Neural cell (in vitro differentiated cells): ENCODE data around the gene NRCAM. TPM values are rescaled to one million over a fixed set of nuclear protein-coding genes. Genes with fewer than 3 reads are reported as not detected.

Source experiments
- H2AFZ ChIP-seq: fragments of 200-600, 300-800 bp; sonication (generic), shearing (Covaris generic); 2 replicates; pipeline ENCODE4 v1.6.0; 2014; ENCODE audit warnings: low read depth, mild to moderate bottlenecking, antibody characterized with exemption, low read length, moderate library complexity
- H3F3A ChIP-seq: fragments of 200-600 bp; shearing (Covaris generic); 2 replicates; pipeline ENCODE4 v1.6.1; 2016; ENCODE audit warnings: mild to moderate bottlenecking, moderate library complexity, mixed read lengths, antibody characterized with exemption, low read length; ENCODE audit not compliant: insufficient read depth, poor library complexity, severe bottlenecking
- H3K27ac ChIP-seq: fragments of 200-600, 300-800 bp; sonication (generic), shearing (Covaris generic); 2 replicates; pipeline ENCODE4 v1.5.1; 2014; ENCODE audit warnings: mild to moderate bottlenecking, low read length, moderate library complexity
- H3K27me3 ChIP-seq: fragments of 300-800, 200-600 bp; sonication (generic), shearing (Covaris generic); 2 replicates; pipeline ENCODE4 v1.6.0; 2014; ENCODE audit warnings: mild to moderate bottlenecking, low read depth, low read length, moderate library complexity; ENCODE audit not compliant: insufficient read depth
- H3K36me3 ChIP-seq: fragments of 300-800, 200-600 bp; sonication (generic), shearing (Covaris generic); 2 replicates; pipeline ENCODE4 v1.5.1; 2014; ENCODE audit warnings: mild to moderate bottlenecking, antibody characterized with exemption, low read length, moderate library complexity; ENCODE audit not compliant: insufficient read depth
- H3K4me2 ChIP-seq: fragments of 300-800, 200-600 bp; sonication (generic), shearing (Covaris generic); 2 replicates; pipeline ENCODE4 v1.6.0; 2014; ENCODE audit warnings: mild to moderate bottlenecking, low read length
- H3K4me3 ChIP-seq: fragments of 300-800, 200-600 bp; sonication (generic), shearing (Covaris generic); 2 replicates; pipeline ENCODE4 v1.5.1; 2014; ENCODE audit warnings: mild to moderate bottlenecking, low read length, moderate library complexity
- H3K79me2 ChIP-seq: fragments of 200-600 bp; shearing (Covaris generic); replicated peaks from 2 replicates; pipeline ENCODE4 v1.6.0; 2014; ENCODE audit warnings: mild to moderate bottlenecking, low read length, moderate library complexity; ENCODE audit not compliant: insufficient read depth
- H3K9ac ChIP-seq: fragments of 300-800, 200-600 bp; sonication (generic), shearing (Covaris generic); 2 replicates; pipeline ENCODE4 v1.6.1; 2016; ENCODE audit warnings: mild to moderate bottlenecking, low read length, mixed read lengths
- H3K9me2 ChIP-seq: fragments of 200-600 bp; shearing (Covaris generic); 2 replicates; pipeline ENCODE4 v1.6.1; 2016; ENCODE audit warnings: mild to moderate bottlenecking, low read length, mixed read lengths; ENCODE audit not compliant: insufficient read depth
- H3K9me3 ChIP-seq: fragments of 200-600, 300-800 bp; sonication (generic), shearing (Covaris generic); 2 replicates; pipeline ENCODE4 v1.6.1; 2016; ENCODE audit warnings: mild to moderate bottlenecking, mixed run types, low read length, moderate library complexity, mixed read lengths
- H4K20me1 ChIP-seq: fragments of 200-600 bp; shearing (Covaris generic); 2 replicates; pipeline ENCODE4 v1.6.1; 2016; ENCODE audit warnings: mild to moderate bottlenecking, mixed run types; ENCODE audit not compliant: insufficient read depth
- CTCF ChIP-seq: fragments of 450-650 bp; IDR thresholded peaks from 2 replicates; pipeline ENCODE4 v1.5.1; 2014; ENCODE audit warnings: antibody characterized with exemption, mild to moderate bottlenecking, moderate library complexity; ENCODE audit not compliant: poor library complexity, severe bottlenecking
- EP300 ChIP-seq: fragments of 450-650 bp; conservative IDR thresholded peaks from 2 replicates; pipeline ENCODE4 v1.6.1; 2014; ENCODE audit warnings: antibody characterized with exemption, mild to moderate bottlenecking, moderate library complexity; ENCODE audit not compliant: poor library complexity, severe bottlenecking
- EZH2 ChIP-seq: fragments of 200-600, 300-800 bp; shearing (Covaris generic), sonication (generic); IDR thresholded peaks from 2 replicates; pipeline ENCODE4 v1.6.1; 2014; ENCODE audit warnings: antibody characterized with exemption, low read length, borderline replicate concordance, mild to moderate bottlenecking; ENCODE audit not compliant: insufficient read depth, poor library complexity, severe bottlenecking
- MXI1 ChIP-seq: fragments of 450-650 bp; conservative IDR thresholded peaks from 2 replicates; pipeline ENCODE4 v1.6.1; 2014; ENCODE audit warnings: antibody characterized with exemption, mild to moderate bottlenecking; ENCODE audit not compliant: poor library complexity, severe bottlenecking
- POLR2AphosphoS5 ChIP-seq: IDR thresholded peaks from 2 replicates; pipeline ENCODE4 v1.6.1; 2012
- RAD21 ChIP-seq: fragments of 450-650 bp; conservative IDR thresholded peaks from 2 replicates; pipeline ENCODE4 v1.6.1; 2014; ENCODE audit warnings: antibody characterized with exemption, mild to moderate bottlenecking, moderate library complexity
- REST ChIP-seq: IDR thresholded peaks from 2 replicates; pipeline ENCODE4 v1.6.1; 2012; ENCODE audit warnings: borderline replicate concordance
- SMC3 ChIP-seq: fragments of 450-650 bp; conservative IDR thresholded peaks from 2 replicates; pipeline ENCODE4 v1.6.1; 2014; ENCODE audit warnings: antibody characterized with exemption, mild to moderate bottlenecking, moderate library complexity; ENCODE audit not compliant: poor library complexity
- TAF1 ChIP-seq: IDR thresholded peaks from 2 replicates; pipeline ENCODE4 v1.6.1; 2012; ENCODE audit warnings: low read depth
- polyA plus RNA-seq: library from polyadenylated mRNA; depleted of rRNA; stranded (reverse); fragments of >200 nt; gene quantifications from 2 replicates; pipeline ENCODE4 v1.2.3, GENCODE V29; 2014

Gene NRCAM
- polyA plus RNA-seq, 1 donor from 2014 or later: 90.9 TPM

GRCh38 chr7:108170251-108170650 lies 286.0 kb downstream of the NRCAM start:
- no peaks in the 10 kb centered on the region for H3K79me2 ChIP-seq
- no peaks in the 10 kb centered on the region for H3K27me3 ChIP-seq
- H3F3A ChIP-seq: no peaks in the 10 kb centered on the region
- H3K4me3 ChIP-seq: no peak overlapping the region
- no peak overlapping the region for H3K9ac ChIP-seq
- TF ChIP-seq TAF1 (no peak), SMC3 (no peak), MXI1 (no peak), EP300 (no peak), CTCF (no peak), REST (no peak), EZH2 (no peak), POLR2AphosphoS5 (no peak), RAD21 (no peak)
- H2AFZ ChIP-seq: no peak overlapping the region
- H3K27ac ChIP-seq: no peak overlapping the region
- no peaks in the 10 kb centered on the region for H3K36me3 ChIP-seq
- H3K4me2 ChIP-seq: no peak overlapping the region
- no peaks in the 10 kb centered on the region for H3K9me3 ChIP-seq
- no peaks in the 10 kb centered on the region for H4K20me1 ChIP-seq
- no peaks in the 10 kb centered on the region for H3K9me2 ChIP-seq

GRCh38 chr7:108167460-108167859 lies 288.8 kb downstream of the NRCAM start:
- Histone ChIP-seq H3K36me3 (no peaks in the 10 kb centered on the region), H3K9me2 (no peaks in the 10 kb centered on the region), H3K4me2 (no peak overlapping the region), H3K4me3 (no peak overlapping the region), H3K9ac (no peak overlapping the region), H3K27ac (no peak overlapping the region), H3K9me3 (no peaks in the 10 kb centered on the region), H2AFZ (no peak overlapping the region), H4K20me1 (no peaks in the 10 kb centered on the region), H3K27me3 (no peaks in the 10 kb centered on the region), H3K79me2 (no peaks in the 10 kb centered on the region), H3F3A (no peaks in the 10 kb centered on the region)
- TF ChIP-seq REST (no peak), MXI1 (no peak), EZH2 (no peak), EP300 (no peak), CTCF (no peak), RAD21 (no peak), SMC3 (no peak), TAF1 (no peak), POLR2AphosphoS5 (no peak)
